ENCODE measurements around the gene IBA57. TPM values are rescaled to one million over a fixed set of nuclear protein-coding genes. Genes with fewer than 3 reads are reported as not detected.
"Not testable (repeated sequence)": the region's sequence is repeated elsewhere in the genome, so short reads cannot be mapped to it uniquely, and the experiment has no call there.

Gene IBA57
- polyA plus RNA-seq, 1 donor (not counting 4 experiments of a cell fraction or from before 2014, with no cell fraction given), result 1.5 TPM

GRCh38 chr1:228219962-228220780, 54.6 kb downstream of the IBA57 start:
- H3K27ac ChIP-seq (ENCODE audit: control insufficient read depth, insufficient read depth, low read length), result no peak overlapping the region
- dilution Hi-C loops (cut with MboI; ENCODE audit: extremely low pct_ligation_motif_present, low sequenced_read_pairs), result no loop called here

GRCh38 chr1:228221097-228221496, 55.5 kb downstream of the IBA57 start:
- H3K9me1 ChIP-seq (ENCODE audit: control insufficient read depth, extremely low read depth, insufficient read depth, low read length); H3K9ac ChIP-seq (ENCODE audit: control insufficient read depth, extremely low read depth, insufficient read depth, low read length); H3K9me3 ChIP-seq (ENCODE audit: control insufficient read depth, low read depth, low read length); H3K4me3 ChIP-seq (ENCODE audit: control insufficient read depth in 2 of 3, extremely low read depth in 1 of 3, insufficient read depth in 2 of 3, low read depth in 1 of 3, low read length in 3 of 3); DNase-seq (ENCODE audit: low read depth, low spot score); H3K79me2 ChIP-seq (ENCODE audit: control insufficient read depth, insufficient read depth, low read length); H3K27ac ChIP-seq (ENCODE audit: control insufficient read depth, insufficient read depth, low read length); H3K36me3 ChIP-seq (ENCODE audit: control insufficient read depth in 2 of 2, extremely low read depth in 1 of 2, insufficient read depth in 2 of 2, low read length in 2 of 2); FAIRE-seq; dilution Hi-C loops (cut with MboI; ENCODE audit: extremely low pct_ligation_motif_present, low sequenced_read_pairs); H4K20me1 ChIP-seq (ENCODE audit: control insufficient read depth, extremely low read depth, insufficient read depth, low read length); H3K27me3 ChIP-seq (ENCODE audit: control insufficient read depth, extremely low read depth, insufficient read depth, low read length); H2AFZ ChIP-seq (ENCODE audit: control insufficient read depth, low read length); H3K4me1 ChIP-seq (ENCODE audit: control insufficient read depth, extremely low read depth, insufficient read depth, low read length); H3K4me2 ChIP-seq (ENCODE audit: control insufficient read depth, extremely low read depth, insufficient read depth, low read depth, low read length): not testable (repeated sequence)

More at GRCh38 chr1:228219962-228220780, 54.6 kb downstream of the IBA57 start:
- no peak overlapping the region for H2AFZ ChIP-seq (ENCODE audit: control insufficient read depth, low read length)
- H3K27me3 ChIP-seq (ENCODE audit: control insufficient read depth, extremely low read depth, insufficient read depth, low read length), result no peaks in the 10 kb centered on the region
- no peaks in the 10 kb centered on the region for H4K20me1 ChIP-seq (ENCODE audit: control insufficient read depth, extremely low read depth, insufficient read depth, low read length)
- no peak for DNase-seq (ENCODE audit: low read depth, low spot score)
- no peak overlapping the region for H3K9ac ChIP-seq (ENCODE audit: control insufficient read depth, extremely low read depth, insufficient read depth, low read length)
- H3K9me1 ChIP-seq (ENCODE audit: control insufficient read depth, extremely low read depth, insufficient read depth, low read length), result no peaks in the 10 kb centered on the region
- TF ChIP-seq EZH2 (IDR thresholded peaks at IDR 0.05; ENCODE audit: low read length) (no peak), CTCF (optimal IDR thresholded peaks at IDR 0.05 in 1 of 3, IDR thresholded peaks at IDR 0.05 in 1 of 3, conservative IDR thresholded peaks at IDR 0.05 in 1 of 3; ENCODE audit: extremely low read depth in 1 of 3, insufficient read depth in 2 of 3, low read length in 3 of 3) (no peak)
- no peak overlapping the region for H3K4me2 ChIP-seq (ENCODE audit: control insufficient read depth, extremely low read depth, insufficient read depth, low read depth, low read length)
- no peak for FAIRE-seq
- H3K4me3 ChIP-seq (ENCODE audit: control insufficient read depth in 2 of 3, extremely low read depth in 1 of 3, insufficient read depth in 2 of 3, low read depth in 1 of 3, low read length in 3 of 3), result no peak overlapping the region
- peaks cover 2% of the 10 kb centered on the region for H3K9me3 ChIP-seq (ENCODE audit: control insufficient read depth, low read depth, low read length)
- H3K4me1 ChIP-seq (ENCODE audit: control insufficient read depth, extremely low read depth, insufficient read depth, low read length), result no peaks in the 10 kb centered on the region
- H3K36me3 ChIP-seq (ENCODE audit: control insufficient read depth in 2 of 2, extremely low read depth in 1 of 2, insufficient read depth in 2 of 2, low read length in 2 of 2), result peaks cover 3 to 7% of the 10 kb centered on the region in 2 experiments
- H3K79me2 ChIP-seq (ENCODE audit: control insufficient read depth, insufficient read depth, low read length), result no peaks in the 10 kb centered on the region

Data from keratinocyte (primary cell).